Transverse colon (tissue), 4 donors: ENCODE data around the gene FUT3. TPM values are rescaled to one million over a fixed set of nuclear protein-coding genes. Genes with fewer than 3 reads are reported as not detected.

ENCODE experiments used
- DNase-seq: peaks from one replicate; pipeline ENCODE4 v3.0.0-alpha.2; 2019
- H3K27ac ChIP-seq, 4 donors: fragments of 200-600 bp; sonication (generic); 2 replicates each; pipeline ENCODE4 v1.5.1; 2016 to 2018; ENCODE audit warnings: inconsistent platforms in 4 of 4
- H3K27me3 ChIP-seq: fragments of 200-600 bp; sonication (generic); 2 replicates; pipeline ENCODE4 v1.5.1; 2017; ENCODE audit warnings: inconsistent platforms
- H3K36me3 ChIP-seq, 4 donors: fragments of 200-600 bp; sonication (generic); 2 replicates each; pipeline ENCODE4 v1.5.1; 2017 to 2019; ENCODE audit warnings: inconsistent platforms in 4 of 4
- H3K4me1 ChIP-seq, 4 donors: fragments of 200-600 bp; sonication (generic); 2 replicates each; pipeline ENCODE4 v1.5.1; 2017 to 2020; ENCODE audit warnings: inconsistent platforms in 4 of 4
- H3K4me3 ChIP-seq, 4 donors: fragments of 200-600 bp; sonication (generic); 1 replicate in 1 of 4; 2 replicates in 3 of 4; pipeline versions ENCODE4 v1.5.1 to v1.6.1; 2017 to 2019; ENCODE audit warnings: inconsistent platforms in 4 of 4
- H3K9me3 ChIP-seq, 2 donors: fragments of 200-600 bp; sonication (generic); 2 replicates each; pipeline ENCODE4 v1.5.1; 2017 to 2019; ENCODE audit warnings: inconsistent platforms in 2 of 2
- EP300 ChIP-seq: sonication (generic); formaldehyde crosslinking; IDR thresholded peaks from one replicate; pipeline ENCODE4 v1.6.1; 2017; ENCODE audit warnings: antibody characterized with exemption, low read depth
- POLR2A ChIP-seq: fragments of 450-650 bp; IDR thresholded peaks from one replicate; pipeline ENCODE4 v1.6.1; 2016; ENCODE audit warnings: antibody characterized with exemption, mild to moderate bottlenecking, moderate library complexity
- POLR2AphosphoS5 ChIP-seq, 3 donors: sonication (generic); formaldehyde crosslinking; IDR thresholded peaks; one replicate each; pipeline ENCODE4 v1.6.1; 2016; ENCODE audit warnings: antibody characterized with exemption in 3 of 3
- WGBS, 2 donors: methylation state at CpG; one replicate each; pipeline ENCODE4 v1.1.5; 2018; ENCODE audit warnings: low coverage in 1 of 2; 5-methylcytosine and 5-hydroxymethylcytosine counted together
- in situ Hi-C, 4 donors: fragments of 200-750 bp; cut with MboI; loops; one replicate each; pipeline versions ENCODE4 v1.15.0 to v1.15.1; 2017; ENCODE audit warnings: low sequenced_read_pairs in 3 of 4, low pct_ligation_motif_present in 1 of 4, low pct_unique_long_range_greater_than_20kb in 1 of 4
- intact Hi-C: fragments of 100-400 bp; cut with DNase I; formaldehyde crosslinking; loops from one replicate; pipeline ENCODE4 v1.15.1; 2023; ENCODE audit warnings: low total_unique reads
- total RNA-seq, 4 donors: library from RNA; depleted of rRNA; stranded (reverse); fragments of >200 nt; gene quantifications; one replicate each; pipeline ENCODE4 v1.1.0, GENCODE V29; 2016
- TF ChIP-seq, protein P1 (sequence below), 5 experiments: fragments of 200-600 bp in 3 of 5; fragments of 450-650 bp in 2 of 5; sonication (generic) in 3 of 5; IDR thresholded peaks; 1 replicate in 2 of 5; 2 replicates in 3 of 5; pipeline ENCODE4 v1.5.1; 2016 to 2017; ENCODE audit warnings: antibody characterized with exemption in 5 of 5, inconsistent platforms in 3 of 5, mild to moderate bottlenecking in 2 of 5, moderate library complexity in 1 of 5

FUT3 gene
- total RNA-seq, 4 donors from 2014 or later, result 180 to 222 (median 191) TPM

DNA sequence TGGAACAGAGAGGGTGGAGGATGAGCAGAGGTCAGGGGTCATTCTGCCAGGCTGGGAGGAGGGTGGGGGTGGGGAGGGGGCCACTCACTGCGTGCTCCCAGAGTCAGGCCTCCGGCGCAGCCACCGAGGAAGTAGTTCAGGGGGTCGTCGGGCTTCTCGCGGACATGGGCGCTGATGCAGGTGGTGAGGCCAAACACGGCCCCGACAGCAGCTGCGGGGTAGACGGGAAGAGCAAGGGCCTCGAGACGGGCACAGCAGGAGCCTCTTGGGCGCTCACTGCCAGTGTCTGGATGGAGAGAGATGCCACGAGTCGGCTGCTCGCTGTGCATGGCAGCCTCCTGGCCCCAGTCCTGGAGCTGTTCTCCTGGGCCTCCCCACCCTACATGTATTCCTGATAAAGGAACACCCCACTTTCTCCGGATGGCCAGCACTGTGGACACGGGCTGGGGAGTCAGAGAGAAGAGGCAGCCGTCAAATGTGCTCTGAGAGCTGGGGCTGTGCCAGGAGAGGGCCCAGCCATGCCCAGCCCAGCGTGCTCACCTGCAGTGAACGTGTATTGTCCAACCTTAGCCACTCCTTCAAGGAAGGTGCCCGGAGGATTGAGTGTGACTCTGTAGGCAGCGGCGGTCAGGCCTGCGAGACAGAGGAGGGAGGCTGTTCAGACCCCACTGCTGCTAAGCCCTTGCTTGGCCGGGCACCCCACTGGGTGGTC, 45.3 kb upstream of the FUT3 start:
- Histone ChIP-seq H3K27me3 (peaks cover 6% of the 10 kb centered on the region), H3K9me3 (no peaks in the 10 kb centered on the region), H3K36me3 (peaks cover 0 to 15% (median 3%) of the 10 kb centered on the region in 4 donors), H3K4me3 (no peak overlapping the region), H3K27ac (no peak overlapping the region), H3K4me1 (peaks cover 6 to 10% (median 8%) of the 10 kb centered on the region in 4 donors)
- in situ Hi-C loops (loop anchor here in 1 of 4 donors (10.0 kb wide), 1 partner anchor 92 kb away; the partner anchor contains the start of gene NRTN), intact Hi-C loops (no loop called here)
- TF ChIP-seq, protein P1, sequence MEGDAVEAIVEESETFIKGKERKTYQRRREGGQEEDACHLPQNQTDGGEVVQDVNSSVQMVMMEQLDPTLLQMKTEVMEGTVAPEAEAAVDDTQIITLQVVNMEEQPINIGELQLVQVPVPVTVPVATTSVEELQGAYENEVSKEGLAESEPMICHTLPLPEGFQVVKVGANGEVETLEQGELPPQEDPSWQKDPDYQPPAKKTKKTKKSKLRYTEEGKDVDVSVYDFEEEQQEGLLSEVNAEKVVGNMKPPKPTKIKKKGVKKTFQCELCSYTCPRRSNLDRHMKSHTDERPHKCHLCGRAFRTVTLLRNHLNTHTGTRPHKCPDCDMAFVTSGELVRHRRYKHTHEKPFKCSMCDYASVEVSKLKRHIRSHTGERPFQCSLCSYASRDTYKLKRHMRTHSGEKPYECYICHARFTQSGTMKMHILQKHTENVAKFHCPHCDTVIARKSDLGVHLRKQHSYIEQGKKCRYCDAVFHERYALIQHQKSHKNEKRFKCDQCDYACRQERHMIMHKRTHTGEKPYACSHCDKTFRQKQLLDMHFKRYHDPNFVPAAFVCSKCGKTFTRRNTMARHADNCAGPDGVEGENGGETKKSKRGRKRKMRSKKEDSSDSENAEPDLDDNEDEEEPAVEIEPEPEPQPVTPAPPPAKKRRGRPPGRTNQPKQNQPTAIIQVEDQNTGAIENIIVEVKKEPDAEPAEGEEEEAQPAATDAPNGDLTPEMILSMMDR (IDR thresholded peaks at IDR 0.05), result no peak
- no peak for TF ChIP-seq EP300
- TF ChIP-seq POLR2A, result no peak
- TF ChIP-seq POLR2AphosphoS5 (IDR thresholded peaks at IDR 0.05), result no peak
- DNase-seq, result no peak
- WGBS, 2 donors, result 88% methylated on average over 29 of the region's 29 CpGs; no CpG with 5 or more reads in 1 of the 2 donors

DNA sequence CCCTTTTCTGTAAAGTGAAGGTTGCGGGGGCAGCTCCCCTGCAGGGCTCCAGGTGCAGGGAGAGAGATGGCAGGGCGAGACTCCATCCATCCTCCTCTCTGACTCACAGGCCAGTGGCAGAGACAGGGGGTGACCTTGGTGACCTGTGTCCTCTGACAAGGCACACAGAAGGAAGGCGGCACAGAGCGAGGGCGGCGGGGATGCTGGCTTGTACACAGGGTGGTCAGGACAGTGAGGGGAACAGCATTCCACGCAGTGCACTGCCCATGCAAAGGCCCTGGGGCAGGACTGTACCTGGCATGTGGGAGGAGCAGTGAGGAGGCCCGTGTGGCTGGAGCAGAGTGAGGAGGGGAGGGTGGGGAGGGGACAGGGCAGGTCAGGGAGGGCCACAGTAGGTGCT, 44.6 kb upstream of the FUT3 start:
- Histone ChIP-seq H3K27me3 (peaks cover 13% of the 10 kb centered on the region), H3K4me3 (no peak overlapping the region), H3K36me3 (peaks cover 0 to 15% (median 3%) of the 10 kb centered on the region in 4 donors), H3K9me3 (no peaks in the 10 kb centered on the region), H3K4me1 (peaks cover 6 to 12% (median 8%) of the 10 kb centered on the region in 4 donors), H3K27ac (no peak overlapping the region)
- WGBS, 2 donors, result 17 to 85% methylated on average over 1 to 8 of the region's 8 CpGs
- intact Hi-C loops (no loop called here), in situ Hi-C loops (loop anchor here in 1 of 4 donors (10.0 kb wide), 1 partner anchor 91 kb away; the partner anchor contains the start of gene NRTN)
- no peak for DNase-seq
- TF ChIP-seq EP300 (no peak), POLR2A (no peak), POLR2AphosphoS5 (IDR thresholded peaks at IDR 0.05) (no peak)
- TF ChIP-seq, protein P1 (IDR thresholded peaks at IDR 0.05), result no peak

DNA sequence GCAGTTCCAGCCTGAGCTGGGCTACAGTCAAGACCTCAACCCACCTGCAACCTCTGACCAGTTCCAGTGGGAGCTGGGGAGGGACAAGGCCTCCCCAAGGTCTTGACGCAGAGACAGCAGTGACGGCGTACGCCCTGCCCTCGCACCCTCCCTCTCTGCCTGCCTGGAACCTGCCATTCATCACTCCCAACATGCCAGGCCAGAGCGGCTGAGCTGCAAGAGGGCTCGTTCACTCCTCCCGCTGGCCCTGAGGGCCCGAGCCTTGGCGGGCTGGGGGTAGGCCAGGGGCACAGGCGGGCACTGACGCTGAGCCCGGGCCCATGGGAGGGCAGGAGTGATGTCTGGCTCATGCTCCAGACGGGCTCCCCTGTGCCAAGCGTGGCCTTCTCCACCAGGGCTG, 44.2 kb upstream of the FUT3 start:
- Histone ChIP-seq H3K4me1 (peaks cover 6 to 12% (median 8%) of the 10 kb centered on the region in 4 donors), H3K27ac (no peak overlapping the region), H3K36me3 (peaks cover 0 to 15% (median 3%) of the 10 kb centered on the region in 4 donors), H3K9me3 (no peaks in the 10 kb centered on the region), H3K4me3 (no peak overlapping the region), H3K27me3 (peaks cover 15% of the 10 kb centered on the region)
- TF ChIP-seq EP300 (no peak), POLR2A (no peak), POLR2AphosphoS5 (IDR thresholded peaks at IDR 0.05) (no peak)
- TF ChIP-seq, protein P1 (IDR thresholded peaks at IDR 0.05), result no peak
- in situ Hi-C loops, result loop anchor here in 1 of 4 donors (10.0 kb wide), 1 partner anchor 91 kb away; the partner anchor contains the start of gene NRTN
- intact Hi-C loops, result no loop called here
- 98% methylated on average over 8 of the region's 15 CpGs; no CpG with 5 or more reads in 1 of the 2 donors for WGBS, 2 donors
- DNase-seq, result no peak

DNA sequence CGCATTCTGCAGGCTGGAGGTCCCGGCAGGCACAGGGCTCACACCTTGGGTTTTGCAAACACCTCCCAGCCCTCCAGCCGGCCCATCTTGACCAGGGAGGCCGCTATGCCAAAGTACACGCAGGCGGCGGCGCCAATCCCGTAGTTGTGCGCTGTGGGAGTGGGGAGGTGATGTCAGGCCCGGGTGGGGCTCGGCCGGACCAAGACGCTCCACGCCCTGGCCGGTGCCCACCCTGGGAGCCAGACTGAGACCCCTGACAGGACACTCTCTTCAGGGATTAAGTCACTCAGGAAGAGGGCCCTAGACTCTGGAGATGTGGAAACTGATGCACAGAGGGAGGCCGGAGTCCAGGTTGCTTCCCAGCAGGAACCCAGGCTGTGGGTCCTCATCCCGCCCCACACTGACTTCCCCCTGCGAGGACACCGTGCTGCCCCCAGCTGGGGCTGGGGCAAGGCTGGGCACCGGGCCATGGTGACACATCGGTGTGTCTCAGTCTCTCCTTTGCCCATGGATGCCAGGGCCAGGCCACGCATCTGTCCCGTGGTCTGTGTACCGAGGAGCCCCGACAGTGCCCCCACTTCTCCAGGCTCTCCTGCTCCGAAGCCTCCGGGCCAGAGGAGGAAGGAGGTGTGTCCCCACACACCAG, 43.6 kb upstream of the FUT3 start:
- H3K4me3 ChIP-seq, result no peak overlapping the region
- H3K27me3 ChIP-seq, result peaks cover 16% of the 10 kb centered on the region
- DNase-seq, result no peak
- peaks cover 0 to 15% (median 3%) of the 10 kb centered on the region in 4 donors for H3K36me3 ChIP-seq
- no peak overlapping the region for H3K27ac ChIP-seq
- in situ Hi-C loops, result loop anchor here in 1 of 4 donors (10.0 kb wide), 1 partner anchor 90 kb away; the partner anchor contains the start of gene NRTN
- peaks cover 6 to 17% (median 10%) of the 10 kb centered on the region in 4 donors for H3K4me1 ChIP-seq
- H3K9me3 ChIP-seq, result no peaks in the 10 kb centered on the region
- TF ChIP-seq POLR2A, result no peak
- no peak for TF ChIP-seq EP300
- no peak for TF ChIP-seq POLR2AphosphoS5 (IDR thresholded peaks at IDR 0.05)
- TF ChIP-seq, protein P1 (IDR thresholded peaks at IDR 0.05), result no peak
- intact Hi-C loops, result no loop called here
- WGBS, 2 donors, result 91% methylated on average over 26 of the region's 28 CpGs; no CpG with 5 or more reads in 1 of the 2 donors
